Uterus (tissue), 2 donors: Measurements from ENCODE around the gene LLPH.

Experiments used
- POLR2A ChIP-seq, 2 donors: fragments of 450-650 bp; IDR thresholded peaks; one replicate each; pipeline ENCODE4 v1.6.1; 2016; ENCODE audit warnings: antibody characterized with exemption in 2 of 2, mild to moderate bottlenecking in 1 of 2, moderate library complexity in 1 of 2
- TF ChIP-seq, protein P1 (sequence below), 4 experiments: fragments of 200-600 bp in 2 of 4; fragments of 450-650 bp in 2 of 4; sonication (generic) in 2 of 4; IDR thresholded peaks; one replicate each; pipeline ENCODE4 v1.5.1; 2016 to 2019; ENCODE audit warnings: antibody characterized with exemption in 4 of 4, mild to moderate bottlenecking in 2 of 4, moderate library complexity in 1 of 4

DNA sequence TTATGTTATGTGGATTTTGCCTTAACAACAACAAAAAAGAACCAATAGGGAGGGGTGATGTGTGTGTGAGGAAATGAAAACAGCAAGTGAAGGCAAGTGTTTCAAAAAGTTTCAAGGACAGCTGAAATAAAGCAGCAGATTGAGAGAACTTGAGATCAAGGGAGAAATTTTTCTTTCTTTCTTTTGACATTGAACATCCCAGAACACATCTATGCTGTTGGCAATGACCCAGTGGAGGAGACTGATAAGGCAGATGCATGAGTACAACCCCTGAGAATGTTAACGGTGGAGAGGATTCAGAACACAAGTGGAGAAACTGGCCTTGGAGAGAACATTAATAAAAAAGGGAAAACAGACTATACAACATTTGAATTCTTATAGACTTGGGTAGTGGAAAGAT is 2.9 kb downstream of the LLPH start:
- TF ChIP-seq POLR2A (IDR thresholded peaks at IDR 0.05) = no peak
- TF ChIP-seq, protein P1, sequence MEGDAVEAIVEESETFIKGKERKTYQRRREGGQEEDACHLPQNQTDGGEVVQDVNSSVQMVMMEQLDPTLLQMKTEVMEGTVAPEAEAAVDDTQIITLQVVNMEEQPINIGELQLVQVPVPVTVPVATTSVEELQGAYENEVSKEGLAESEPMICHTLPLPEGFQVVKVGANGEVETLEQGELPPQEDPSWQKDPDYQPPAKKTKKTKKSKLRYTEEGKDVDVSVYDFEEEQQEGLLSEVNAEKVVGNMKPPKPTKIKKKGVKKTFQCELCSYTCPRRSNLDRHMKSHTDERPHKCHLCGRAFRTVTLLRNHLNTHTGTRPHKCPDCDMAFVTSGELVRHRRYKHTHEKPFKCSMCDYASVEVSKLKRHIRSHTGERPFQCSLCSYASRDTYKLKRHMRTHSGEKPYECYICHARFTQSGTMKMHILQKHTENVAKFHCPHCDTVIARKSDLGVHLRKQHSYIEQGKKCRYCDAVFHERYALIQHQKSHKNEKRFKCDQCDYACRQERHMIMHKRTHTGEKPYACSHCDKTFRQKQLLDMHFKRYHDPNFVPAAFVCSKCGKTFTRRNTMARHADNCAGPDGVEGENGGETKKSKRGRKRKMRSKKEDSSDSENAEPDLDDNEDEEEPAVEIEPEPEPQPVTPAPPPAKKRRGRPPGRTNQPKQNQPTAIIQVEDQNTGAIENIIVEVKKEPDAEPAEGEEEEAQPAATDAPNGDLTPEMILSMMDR (IDR thresholded peaks at IDR 0.05) = no peak
